ENCODE measurements around the gene GBP4.

DNA sequence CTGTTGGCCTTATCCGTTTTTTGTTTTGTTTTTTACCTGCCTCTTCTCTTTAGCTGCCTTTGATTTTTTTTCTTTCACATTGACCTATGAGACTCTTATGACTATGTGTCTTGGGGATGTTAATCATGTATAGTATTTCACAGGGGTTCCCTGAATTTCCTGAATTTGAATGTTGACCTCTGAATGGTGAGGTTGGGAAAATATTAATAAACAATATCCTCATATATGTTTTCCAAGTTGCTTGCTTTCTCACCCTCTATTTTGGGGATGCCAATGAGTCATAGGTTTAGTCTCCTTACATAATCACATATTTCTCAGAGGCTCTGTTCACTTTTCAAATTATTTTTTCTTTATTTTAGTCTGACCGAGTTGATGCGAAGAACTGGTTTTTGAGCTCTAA, 44.3 kb upstream of the GBP4 start:
- TF ChIP-seq SRF (IDR thresholded peaks at IDR 0.05; ENCODE audit: low read depth) (no peak), EZH2phosphoT487 (IDR thresholded peaks at IDR 0.05; ENCODE audit: borderline replicate concordance) (no peak), POLR2A (IDR thresholded peaks at IDR 0.05; ENCODE audit: borderline replicate concordance, extremely low read depth, insufficient read depth, insufficient read length) (no peak), EZH2 (IDR thresholded peaks at IDR 0.05) (no peak), POLR2AphosphoS5 (IDR thresholded peaks at IDR 0.05; ENCODE audit: low read depth, low read length) (no peak), JUND (IDR thresholded peaks at IDR 0.05) (no peak)

Data from HCT116 (cell line).